ENCODE measurements around the gene FMNL2. TPM values are rescaled to one million over a fixed set of nuclear protein-coding genes. Genes with fewer than 3 reads are reported as not detected.

FMNL2 gene
- total and polyA plus RNA-seq, 2 experiments from 2014 or later = 16.5 to 45.4 TPM

- no peaks in the 10 kb centered on the region for H3K9me3 Mint-ChIP-seq
- no peak overlapping the region for H3K4me3 ChIP-seq
- H3K27ac Mint-ChIP-seq = no peak overlapping the region
- H4K20me1 ChIP-seq (replicated peaks; ENCODE audit: insufficient read depth) = no peaks in the 10 kb centered on the region; the same call in 1 of the 2 replicates
- peaks cover 23% of the 10 kb centered on the region; the same call in 2 of the 3 replicates for H3K36me3 Mint-ChIP-seq (ENCODE audit: low read depth)
- ATAC-seq = no peak
- no peak overlapping the region for H2AFZ ChIP-seq
- H3K27ac ChIP-seq (ENCODE audit: low read depth) = no peak overlapping the region
- H3K4me1 ChIP-seq (ENCODE audit: insufficient read depth) = peaks cover 20% of the 10 kb centered on the region; the same call in 1 of the 2 replicates
- no peaks in the 10 kb centered on the region for H3F3A ChIP-seq (replicated peaks; ENCODE audit: low read depth)
- peaks cover 6% of the 10 kb centered on the region; the same call in 1 of the 2 replicates for H3K79me2 ChIP-seq (replicated peaks; ENCODE audit: insufficient read depth)
- DNase-seq (ENCODE audit: low spot score) = no peak
- peaks cover 2% of the 10 kb centered on the region for H3K27me3 Mint-ChIP-seq (ENCODE audit: insufficient read depth, low read depth, poor library complexity)
- no peaks in the 10 kb centered on the region for H3K36me3 ChIP-seq (ENCODE audit: insufficient read depth)
- TF ChIP-seq EZH2phosphoT487 (IDR thresholded peaks at IDR 0.05; ENCODE audit: unreplicated experiment) (no peak), POLR2AphosphoS5 (IDR thresholded peaks at IDR 0.05; ENCODE audit: low read depth) (no peak), ZNF114 (CRISPR knock-in tag; IDR thresholded peaks at IDR 0.05) (no peak), NANOG (IDR thresholded peaks at IDR 0.05; ENCODE audit: borderline replicate concordance) (no peak), EZH2 (IDR thresholded peaks at IDR 0.05; ENCODE audit: low read depth, unreplicated experiment) (no peak), ZNF462 (CRISPR knock-in tag; IDR thresholded peaks at IDR 0.05) (no peak), CREB1 (CRISPR knock-in tag; IDR thresholded peaks at IDR 0.05; ENCODE audit: low read depth) (no peak)
- TF ChIP-seq, protein P1, sequence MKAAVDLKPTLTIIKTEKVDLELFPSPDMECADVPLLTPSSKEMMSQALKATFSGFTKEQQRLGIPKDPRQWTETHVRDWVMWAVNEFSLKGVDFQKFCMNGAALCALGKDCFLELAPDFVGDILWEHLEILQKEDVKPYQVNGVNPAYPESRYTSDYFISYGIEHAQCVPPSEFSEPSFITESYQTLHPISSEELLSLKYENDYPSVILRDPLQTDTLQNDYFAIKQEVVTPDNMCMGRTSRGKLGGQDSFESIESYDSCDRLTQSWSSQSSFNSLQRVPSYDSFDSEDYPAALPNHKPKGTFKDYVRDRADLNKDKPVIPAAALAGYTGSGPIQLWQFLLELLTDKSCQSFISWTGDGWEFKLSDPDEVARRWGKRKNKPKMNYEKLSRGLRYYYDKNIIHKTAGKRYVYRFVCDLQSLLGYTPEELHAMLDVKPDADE (IDR thresholded peaks at IDR 0.05) = no peak
- H3K4me1 Mint-ChIP-seq = peaks cover 28% of the 10 kb centered on the region
- H3K4me3 Mint-ChIP-seq = no peak overlapping the region
- H3K4me2 ChIP-seq = no peak overlapping the region
- no peaks in the 10 kb centered on the region for H3K9me2 ChIP-seq (ENCODE audit: insufficient read depth)
- no peaks in the 10 kb centered on the region for H3K27me3 ChIP-seq (ENCODE audit: insufficient read depth)
These were observed 225.2 kb downstream of the FMNL2 start for GRCh38 chr2:152560166-152560565.
